SH-SY5Y (cell line): Measurements from ENCODE around the gene PHKA2.

Experiments used
- GATA2 ChIP-seq: IDR thresholded peaks from 2 replicates; pipeline ENCODE4 v1.6.1; 2011; ENCODE audit warnings: mild to moderate bottlenecking, low read depth, low read length
- GATA3 ChIP-seq: IDR thresholded peaks from 2 replicates; pipeline ENCODE4 v1.6.1; 2011; ENCODE audit warnings: low read depth, mild to moderate bottlenecking, low read length, moderate library complexity

DNA sequence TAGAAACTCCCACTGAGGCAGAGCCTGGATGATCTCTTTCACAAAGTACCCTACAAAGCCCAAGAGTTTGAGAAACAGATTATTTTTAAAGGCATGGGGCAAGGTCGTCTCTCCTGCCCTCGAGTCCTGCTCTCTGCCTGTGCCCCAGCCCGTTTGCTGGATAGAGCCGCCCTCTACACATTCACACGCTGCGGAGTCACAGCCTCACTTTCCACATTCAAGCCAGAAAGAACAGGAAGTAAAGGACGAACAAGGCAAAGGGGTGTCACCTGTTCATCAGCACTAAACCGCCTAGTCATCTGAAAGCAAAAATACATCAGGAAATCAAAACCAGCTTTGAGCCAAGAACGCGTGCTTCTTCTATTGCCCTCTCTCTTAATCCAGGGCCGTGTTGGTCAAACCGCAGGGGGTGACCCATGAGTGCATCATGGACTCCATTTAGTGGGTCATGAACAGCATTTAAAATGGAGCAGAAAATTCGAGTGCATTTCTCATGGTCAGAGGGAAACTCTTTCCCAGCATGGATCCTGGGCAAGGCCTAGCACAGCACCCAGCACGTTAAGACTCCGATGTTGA, 83.4 kb downstream of the PHKA2 start:
- no peak for TF ChIP-seq GATA2
- no peak for TF ChIP-seq GATA3
